Body of pancreas (tissue), 4 donors: Measurements from ENCODE around the gene CYP2C18.

ENCODE experiments used
- POLR2A ChIP-seq, 3 donors: fragments of 450-650 bp; IDR thresholded peaks; one replicate each; pipeline ENCODE4 v1.6.1; 2016; ENCODE audit warnings: antibody characterized with exemption in 3 of 3, mild to moderate bottlenecking in 2 of 3
- TF ChIP-seq, protein P1 (sequence below), 7 experiments: fragments of 450-650 bp in 4 of 7; fragments of 200-600 bp in 3 of 7; sonication (generic) in 3 of 7; IDR thresholded peaks; one replicate each; pipeline ENCODE4 v1.5.1; 2016 to 2019; ENCODE audit warnings: antibody characterized with exemption in 7 of 7

- TF ChIP-seq, protein P1, sequence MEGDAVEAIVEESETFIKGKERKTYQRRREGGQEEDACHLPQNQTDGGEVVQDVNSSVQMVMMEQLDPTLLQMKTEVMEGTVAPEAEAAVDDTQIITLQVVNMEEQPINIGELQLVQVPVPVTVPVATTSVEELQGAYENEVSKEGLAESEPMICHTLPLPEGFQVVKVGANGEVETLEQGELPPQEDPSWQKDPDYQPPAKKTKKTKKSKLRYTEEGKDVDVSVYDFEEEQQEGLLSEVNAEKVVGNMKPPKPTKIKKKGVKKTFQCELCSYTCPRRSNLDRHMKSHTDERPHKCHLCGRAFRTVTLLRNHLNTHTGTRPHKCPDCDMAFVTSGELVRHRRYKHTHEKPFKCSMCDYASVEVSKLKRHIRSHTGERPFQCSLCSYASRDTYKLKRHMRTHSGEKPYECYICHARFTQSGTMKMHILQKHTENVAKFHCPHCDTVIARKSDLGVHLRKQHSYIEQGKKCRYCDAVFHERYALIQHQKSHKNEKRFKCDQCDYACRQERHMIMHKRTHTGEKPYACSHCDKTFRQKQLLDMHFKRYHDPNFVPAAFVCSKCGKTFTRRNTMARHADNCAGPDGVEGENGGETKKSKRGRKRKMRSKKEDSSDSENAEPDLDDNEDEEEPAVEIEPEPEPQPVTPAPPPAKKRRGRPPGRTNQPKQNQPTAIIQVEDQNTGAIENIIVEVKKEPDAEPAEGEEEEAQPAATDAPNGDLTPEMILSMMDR (IDR thresholded peaks at IDR 0.05), result no peak
- TF ChIP-seq POLR2A (IDR thresholded peaks at IDR 0.05), result no peak
These were observed 43.0 kb upstream of the CYP2C18 start for GRCh38 chr10:94640562-94640961.
